ENCODE measurements around the gene NGRN. TPM values are rescaled to one million over a fixed set of nuclear protein-coding genes. Genes with fewer than 3 reads are reported as not detected.

Gene NGRN
- total RNA-seq, 1 experiment from 2014 or later, result 129 TPM

DNA sequence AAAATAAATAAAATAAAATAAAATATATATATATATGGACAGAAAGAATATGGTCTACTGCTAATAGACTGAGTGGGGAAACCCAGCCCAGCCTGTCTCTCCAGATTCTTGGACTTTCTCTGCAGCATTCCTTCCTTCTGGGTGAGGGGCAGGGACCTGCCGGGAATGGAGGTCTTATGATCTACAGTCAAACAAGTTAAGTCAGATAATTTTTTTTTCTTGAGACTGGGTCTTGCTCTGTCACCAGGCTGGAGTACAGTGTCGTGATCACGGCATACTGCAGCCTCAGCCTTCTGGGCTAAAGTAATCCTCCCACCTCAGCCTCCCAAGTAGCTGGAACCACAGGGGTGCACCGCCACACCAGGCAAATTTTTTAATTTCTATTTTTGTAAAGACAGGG is 53.1 kb downstream of the NGRN start:
- no peak for DNase-seq (ENCODE audit: low read depth)

GRCh38 chr15:90320062-90320884 is 54.8 kb downstream of the NGRN start:
- DNase-seq (ENCODE audit: low read depth), result peak; percentile 92

GRCh38 chr15:90320885-90321278 is 55.4 kb downstream of the NGRN start:
- DNase-seq (ENCODE audit: low read depth), result no peak

Other genes starting within 250 kb of the NGRN start
- gene IDH2, start 163.2 kb upstream of the NGRN start, total RNA-seq (2014; rRNA removed; shearing (Covaris generic)), result 56.1 and 68.8 TPM in 2 replicates
- gene SEMA4B, start 64.3 kb upstream of the NGRN start, total RNA-seq (2014; rRNA removed; shearing (Covaris generic)), result 16.2 and 31.4 TPM in 2 replicates
- 25.5 and 39.3 TPM in 2 replicates for gene CIB1, start 31.7 kb upstream of the NGRN start, total RNA-seq (2014; rRNA removed; shearing (Covaris generic))
- 4.2 TPM in 2 replicates for gene GDPGP1, start 31.5 kb upstream of the NGRN start, total RNA-seq (2014; rRNA removed; shearing (Covaris generic))
- gene TTLL13, start 16.1 kb upstream of the NGRN start, total RNA-seq (2014; rRNA removed; shearing (Covaris generic)), result 0.06 TPM in 1 of 2 replicates, not detected in the other
- gene ZNF774, start 86.6 kb downstream of the NGRN start, total RNA-seq (2014; rRNA removed; shearing (Covaris generic)), result 0.45 and 1.5 TPM in 2 replicates
- 98.5 and 143 TPM in 2 replicates for gene IQGAP1, start 122.6 kb downstream of the NGRN start, total RNA-seq (2014; rRNA removed; shearing (Covaris generic))